Ishikawa (cell line): ENCODE results near the gene LRRFIP2.

Experiments used
- CEBPB ChIP-seq: IDR thresholded peaks from 2 replicates; pipeline ENCODE4 v1.6.1; 2012
- CREB1 ChIP-seq: IDR thresholded peaks from 2 replicates; pipeline ENCODE4 v1.6.1; 2012; ENCODE audit warnings: low read depth
- EGR1 ChIP-seq: IDR thresholded peaks from 2 replicates; pipeline ENCODE4 v1.6.1; 2012
- EP300 ChIP-seq: IDR thresholded peaks from 2 replicates; pipeline ENCODE4 v1.6.1; 2012; ENCODE audit warnings: borderline replicate concordance
- FOXM1 ChIP-seq: IDR thresholded peaks from 2 replicates; pipeline ENCODE4 v1.6.1; 2012; ENCODE audit warnings: low read depth, borderline replicate concordance
- MAX ChIP-seq: IDR thresholded peaks from 2 replicates; pipeline ENCODE4 v1.6.1; 2012
- NFIC ChIP-seq: IDR thresholded peaks from 2 replicates; pipeline ENCODE4 v1.6.1; 2012
- RAD21 ChIP-seq: IDR thresholded peaks from 2 replicates; pipeline ENCODE4 v1.6.1; 2012; ENCODE audit warnings: low read depth
- TAF1 ChIP-seq: IDR thresholded peaks from 2 replicates; pipeline ENCODE4 v1.6.1; 2012; ENCODE audit warnings: low read depth, mild to moderate bottlenecking
- TCF12 ChIP-seq: IDR thresholded peaks from 2 replicates; pipeline ENCODE4 v1.6.1; 2012; ENCODE audit warnings: low read depth
- TEAD4 ChIP-seq: IDR thresholded peaks from 2 replicates; pipeline ENCODE4 v1.6.1; 2012
- YY1 ChIP-seq: IDR thresholded peaks from 2 replicates; pipeline ENCODE4 v1.6.1; 2012; ENCODE audit warnings: low read depth
- ZBTB7A ChIP-seq: IDR thresholded peaks from 2 replicates; pipeline ENCODE4 v1.6.1; 2012; ENCODE audit warnings: low read depth
- TF ChIP-seq, protein P1 (sequence below): IDR thresholded peaks from 2 replicates; pipeline ENCODE4 v1.6.1; 2012
- TF ChIP-seq, protein P2 (sequence below): IDR thresholded peaks from 2 replicates; pipeline ENCODE4 v1.6.1; 2012; ENCODE audit warnings: low read depth, mild to moderate bottlenecking

LRRFIP2 gene

DNA sequence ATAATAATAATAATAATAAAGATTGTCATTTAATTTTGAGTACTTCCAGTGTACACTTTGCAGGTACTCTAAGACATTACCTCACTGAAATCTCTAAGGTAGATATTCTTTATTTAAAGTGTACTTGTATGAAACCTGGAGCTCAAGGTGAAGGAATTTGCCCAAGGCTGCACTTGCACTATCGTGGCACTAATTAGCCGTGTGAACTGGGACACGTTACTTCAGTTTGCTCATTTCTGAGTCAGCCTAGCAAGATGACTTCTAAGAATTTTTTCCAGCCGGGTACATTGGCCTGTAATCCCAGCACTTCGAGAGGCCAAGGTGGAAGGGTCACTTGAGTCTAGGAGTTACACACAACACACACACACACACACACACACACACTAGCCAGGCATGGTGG lies 147.5 kb downstream of the LRRFIP2 start:
- no peak for TF ChIP-seq EGR1
- TF ChIP-seq MAX, result no peak
- TF ChIP-seq ZBTB7A, result no peak
- no peak for TF ChIP-seq YY1
- TF ChIP-seq TAF1, result no peak
- no peak for TF ChIP-seq EP300
- TF ChIP-seq NFIC, result no peak
- no peak for TF ChIP-seq TEAD4
- TF ChIP-seq CREB1, result no peak
- TF ChIP-seq, protein P1, sequence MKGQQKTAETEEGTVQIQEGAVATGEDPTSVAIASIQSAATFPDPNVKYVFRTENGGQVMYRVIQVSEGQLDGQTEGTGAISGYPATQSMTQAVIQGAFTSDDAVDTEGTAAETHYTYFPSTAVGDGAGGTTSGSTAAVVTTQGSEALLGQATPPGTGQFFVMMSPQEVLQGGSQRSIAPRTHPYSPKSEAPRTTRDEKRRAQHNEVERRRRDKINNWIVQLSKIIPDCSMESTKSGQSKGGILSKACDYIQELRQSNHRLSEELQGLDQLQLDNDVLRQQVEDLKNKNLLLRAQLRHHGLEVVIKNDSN, result no peak
- no peak for TF ChIP-seq RAD21
- TF ChIP-seq FOXM1, result no peak
- TF ChIP-seq, protein P2, sequence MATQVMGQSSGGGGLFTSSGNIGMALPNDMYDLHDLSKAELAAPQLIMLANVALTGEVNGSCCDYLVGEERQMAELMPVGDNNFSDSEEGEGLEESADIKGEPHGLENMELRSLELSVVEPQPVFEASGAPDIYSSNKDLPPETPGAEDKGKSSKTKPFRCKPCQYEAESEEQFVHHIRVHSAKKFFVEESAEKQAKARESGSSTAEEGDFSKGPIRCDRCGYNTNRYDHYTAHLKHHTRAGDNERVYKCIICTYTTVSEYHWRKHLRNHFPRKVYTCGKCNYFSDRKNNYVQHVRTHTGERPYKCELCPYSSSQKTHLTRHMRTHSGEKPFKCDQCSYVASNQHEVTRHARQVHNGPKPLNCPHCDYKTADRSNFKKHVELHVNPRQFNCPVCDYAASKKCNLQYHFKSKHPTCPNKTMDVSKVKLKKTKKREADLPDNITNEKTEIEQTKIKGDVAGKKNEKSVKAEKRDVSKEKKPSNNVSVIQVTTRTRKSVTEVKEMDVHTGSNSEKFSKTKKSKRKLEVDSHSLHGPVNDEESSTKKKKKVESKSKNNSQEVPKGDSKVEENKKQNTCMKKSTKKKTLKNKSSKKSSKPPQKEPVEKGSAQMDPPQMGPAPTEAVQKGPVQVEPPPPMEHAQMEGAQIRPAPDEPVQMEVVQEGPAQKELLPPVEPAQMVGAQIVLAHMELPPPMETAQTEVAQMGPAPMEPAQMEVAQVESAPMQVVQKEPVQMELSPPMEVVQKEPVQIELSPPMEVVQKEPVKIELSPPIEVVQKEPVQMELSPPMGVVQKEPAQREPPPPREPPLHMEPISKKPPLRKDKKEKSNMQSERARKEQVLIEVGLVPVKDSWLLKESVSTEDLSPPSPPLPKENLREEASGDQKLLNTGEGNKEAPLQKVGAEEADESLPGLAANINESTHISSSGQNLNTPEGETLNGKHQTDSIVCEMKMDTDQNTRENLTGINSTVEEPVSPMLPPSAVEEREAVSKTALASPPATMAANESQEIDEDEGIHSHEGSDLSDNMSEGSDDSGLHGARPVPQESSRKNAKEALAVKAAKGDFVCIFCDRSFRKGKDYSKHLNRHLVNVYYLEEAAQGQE, result no peak
- TF ChIP-seq CEBPB, result no peak
- no peak for TF ChIP-seq TCF12

GRCh38 chr3:37025561-37026335 lies 148.6 kb downstream of the LRRFIP2 start:
- no peak for TF ChIP-seq EGR1
- TF ChIP-seq TCF12, result no peak
- no peak for TF ChIP-seq NFIC
- TF ChIP-seq MAX, result no peak
- TF ChIP-seq RAD21, result no peak
- TF ChIP-seq CREB1, result no peak
- no peak for TF ChIP-seq TAF1
- no peak for TF ChIP-seq YY1
- TF ChIP-seq ZBTB7A, result no peak
- TF ChIP-seq, protein P1, result no peak
- no peak for TF ChIP-seq CEBPB
- TF ChIP-seq, protein P2, result no peak
- no peak for TF ChIP-seq TEAD4
- no peak for TF ChIP-seq EP300
- TF ChIP-seq FOXM1, result no peak

DNA sequence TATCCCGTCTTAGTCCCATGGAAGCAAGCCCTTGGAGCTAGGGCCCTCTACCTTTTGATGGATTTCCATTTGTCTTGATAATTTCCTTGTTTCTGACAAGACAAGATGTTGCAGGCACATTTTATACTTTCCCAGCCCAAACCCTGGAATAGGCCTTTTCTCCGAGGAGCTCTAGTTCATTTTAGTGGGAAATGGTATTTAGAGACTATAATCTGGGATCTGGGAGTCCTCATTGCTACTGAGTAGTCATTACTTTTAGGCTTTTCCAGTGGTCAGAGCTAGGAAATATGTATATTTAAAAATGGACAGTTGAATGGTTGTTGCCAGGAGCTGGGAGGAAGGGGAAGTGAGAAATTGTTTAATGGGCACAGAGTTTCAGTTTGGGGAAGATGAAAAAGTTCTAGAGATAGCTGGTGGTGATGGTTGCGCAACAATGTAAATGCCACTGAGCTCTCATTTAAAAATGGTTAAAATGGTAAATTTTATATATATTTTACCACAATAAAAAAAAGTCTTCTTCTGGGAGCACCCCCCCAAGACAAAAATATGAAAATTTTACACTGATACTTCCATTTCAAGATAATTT lies 149.5 kb downstream of the LRRFIP2 start:
- TF ChIP-seq CEBPB (peak; percentile 89), TEAD4 (no peak)

DNA sequence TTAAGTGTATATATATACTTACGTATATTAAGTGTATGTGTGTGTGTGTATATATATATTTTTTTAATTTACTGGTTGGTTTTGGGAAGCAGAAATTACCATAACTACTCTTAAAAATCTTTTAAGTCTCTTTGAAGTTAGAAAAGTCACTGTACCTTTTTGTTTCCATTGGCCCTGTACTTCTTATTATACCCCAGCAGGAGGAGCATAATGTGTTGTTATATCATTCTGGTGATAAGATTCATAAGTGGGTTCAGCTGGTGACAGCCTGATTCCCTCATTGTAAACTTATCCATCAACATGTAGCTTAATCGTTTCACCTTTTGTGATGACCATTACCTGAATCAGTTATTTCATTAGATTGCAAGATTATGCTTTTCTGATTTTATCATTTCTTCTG lies 150.3 kb downstream of the LRRFIP2 start:
- TF ChIP-seq RAD21 (peak; percentile 19), ZBTB7A (no peak), MAX (no peak), TEAD4 (no peak), CREB1 (no peak), YY1 (no peak), EP300 (no peak), TCF12 (no peak)

DNA sequence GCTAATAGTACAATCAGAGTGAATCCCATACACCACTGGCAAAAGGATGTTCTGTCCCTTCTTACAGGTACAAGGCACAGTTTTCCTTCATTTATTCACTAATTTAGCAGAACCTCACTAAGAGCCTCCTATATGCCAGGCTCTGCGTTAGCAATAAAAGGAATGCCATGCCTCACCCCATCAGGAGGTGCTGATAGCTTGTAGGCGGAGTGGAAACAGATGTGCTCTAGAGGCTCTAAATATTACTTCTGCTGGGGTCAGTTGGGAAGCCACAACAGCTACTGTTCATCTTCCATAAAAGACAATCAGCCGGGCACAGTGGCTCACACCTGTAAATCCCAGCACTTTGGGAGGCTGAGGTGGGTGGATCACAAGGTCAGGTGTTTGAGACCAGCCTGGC lies 156.7 kb downstream of the LRRFIP2 start:
- TF ChIP-seq TAF1 (no peak), TEAD4 (no peak), YY1 (no peak), FOXM1 (no peak), CEBPB (no peak), RAD21 (no peak), TCF12 (no peak), ZBTB7A (no peak), EGR1 (no peak), NFIC (no peak)
- TF ChIP-seq, protein P2, result no peak
